ENCODE measurements around the gene POC1A. TPM values are rescaled to one million over a fixed set of nuclear protein-coding genes. Genes with fewer than 3 reads are reported as not detected.

POC1A gene
- total RNA-seq, 1 experiment from 2014 or later: 29.0 TPM

DNA sequence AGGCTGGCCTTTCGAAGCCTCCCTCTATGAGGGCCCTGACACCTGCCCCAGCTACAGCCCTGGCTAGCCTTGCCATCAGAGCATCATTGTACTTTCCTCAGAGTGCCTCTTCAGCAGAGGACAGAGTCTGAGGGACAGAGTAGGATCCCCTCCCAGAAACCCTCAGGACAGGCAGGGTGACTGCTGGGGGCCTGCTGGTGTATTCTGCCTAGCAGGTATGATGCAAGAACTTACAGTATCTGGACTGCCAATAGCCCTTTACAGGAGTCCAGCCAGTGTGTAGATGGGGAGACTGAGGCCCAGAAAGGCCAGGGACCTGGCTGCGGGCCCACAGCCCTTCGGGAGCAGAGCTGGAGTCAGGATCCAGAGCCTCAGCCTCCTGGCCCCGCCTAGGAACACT, 116.9 kb downstream of the POC1A start:
- no peak overlapping the region for H2BK12ac ChIP-seq (ENCODE audit: insufficient read length, low read depth, low read length)
- no CpG with 5 or more reads among the region's 4 CpGs for WGBS (ENCODE audit: extremely low coverage, insufficient read length, low lambda C conversion rate)
- H3K4ac ChIP-seq (ENCODE audit: low read depth, low read length): no peak overlapping the region; the same call in 1 of the 2 replicates
- no peak for DNase-seq
- H3T11ph ChIP-seq (ENCODE audit: low read length): no peak overlapping the region
- no peak overlapping the region for H3K56ac ChIP-seq (ENCODE audit: insufficient read length, low read depth, low read length)
- no peak overlapping the region for H4K8ac ChIP-seq (replicated peaks; ENCODE audit: insufficient read length, low read depth, low read length)
- H3K9me3 ChIP-seq (ENCODE audit: control insufficient read depth, low read depth, low read length): no peaks in the 10 kb centered on the region
- H3K27ac Mint-ChIP-seq: no peak overlapping the region
- no peaks in the 10 kb centered on the region for H3K27me3 ChIP-seq (ENCODE audit: insufficient read depth, low read length)
- H3K4me1 Mint-ChIP-seq: peaks cover 0 to 10% of the 10 kb centered on the region in 2 experiments; a peak in 2 of 4 replicates
- H2BK15ac ChIP-seq (ENCODE audit: low read depth, low read length): no peak overlapping the region
- no peak overlapping the region for H2AFZ ChIP-seq (ENCODE audit: low read length)
- H3K9me3 Mint-ChIP-seq: no peaks in the 10 kb centered on the region
- no peaks in the 10 kb centered on the region for H3K79me2 ChIP-seq (ENCODE audit: insufficient read depth, low read length)
- H3K23ac ChIP-seq (ENCODE audit: insufficient read length, low read depth, low read length): no peak overlapping the region
- no peak overlapping the region for H3K14ac ChIP-seq (ENCODE audit: insufficient read depth, low read length)
- H3K23me2 ChIP-seq (ENCODE audit: insufficient read length, low read depth, low read length, poor library complexity, severe bottlenecking): no peaks in the 10 kb centered on the region
- H3K4me1 ChIP-seq (ENCODE audit: insufficient read depth, low read length): no peaks in the 10 kb centered on the region
- H4K91ac ChIP-seq (ENCODE audit: insufficient read length, low read depth, low read length): no peak overlapping the region
- H3K9ac ChIP-seq (ENCODE audit: extremely low read depth, insufficient read length, low read length): no peak overlapping the region
- H3K4me3 Mint-ChIP-seq: no peak overlapping the region
- no peaks in the 10 kb centered on the region; the same call in 1 of the 2 replicates for H3K27me3 Mint-ChIP-seq (ENCODE audit: low read depth)
- TF ChIP-seq, protein P1, sequence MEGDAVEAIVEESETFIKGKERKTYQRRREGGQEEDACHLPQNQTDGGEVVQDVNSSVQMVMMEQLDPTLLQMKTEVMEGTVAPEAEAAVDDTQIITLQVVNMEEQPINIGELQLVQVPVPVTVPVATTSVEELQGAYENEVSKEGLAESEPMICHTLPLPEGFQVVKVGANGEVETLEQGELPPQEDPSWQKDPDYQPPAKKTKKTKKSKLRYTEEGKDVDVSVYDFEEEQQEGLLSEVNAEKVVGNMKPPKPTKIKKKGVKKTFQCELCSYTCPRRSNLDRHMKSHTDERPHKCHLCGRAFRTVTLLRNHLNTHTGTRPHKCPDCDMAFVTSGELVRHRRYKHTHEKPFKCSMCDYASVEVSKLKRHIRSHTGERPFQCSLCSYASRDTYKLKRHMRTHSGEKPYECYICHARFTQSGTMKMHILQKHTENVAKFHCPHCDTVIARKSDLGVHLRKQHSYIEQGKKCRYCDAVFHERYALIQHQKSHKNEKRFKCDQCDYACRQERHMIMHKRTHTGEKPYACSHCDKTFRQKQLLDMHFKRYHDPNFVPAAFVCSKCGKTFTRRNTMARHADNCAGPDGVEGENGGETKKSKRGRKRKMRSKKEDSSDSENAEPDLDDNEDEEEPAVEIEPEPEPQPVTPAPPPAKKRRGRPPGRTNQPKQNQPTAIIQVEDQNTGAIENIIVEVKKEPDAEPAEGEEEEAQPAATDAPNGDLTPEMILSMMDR (conservative IDR thresholded peaks at IDR 0.05): no peak
- no peak overlapping the region for H2BK5ac ChIP-seq (ENCODE audit: insufficient read length, low read length)
- no peak overlapping the region for H2BK120ac ChIP-seq (ENCODE audit: low read depth, low read length, poor library complexity, severe bottlenecking)
- H3K27ac ChIP-seq (ENCODE audit: insufficient read length, low read depth, low read length): no peak overlapping the region
- no peak overlapping the region for H2BK20ac ChIP-seq (ENCODE audit: low read depth, low read length, poor library complexity, severe bottlenecking)
- H3K79me1 ChIP-seq (ENCODE audit: insufficient read depth, low read depth, low read length, poor library complexity, severe bottlenecking): no peaks in the 10 kb centered on the region
- no peak overlapping the region for H4K5ac ChIP-seq (ENCODE audit: insufficient read length, low read depth, low read length)
- no peak overlapping the region for H2AK5ac ChIP-seq (ENCODE audit: insufficient read length, low read length)
- no peak overlapping the region for H3K4me2 ChIP-seq (ENCODE audit: insufficient read depth, insufficient read length, low read length)
- no peaks in the 10 kb centered on the region for H4K20me1 ChIP-seq (ENCODE audit: control insufficient read depth, insufficient read depth, insufficient read length)
- no peak overlapping the region for H3K18ac ChIP-seq (ENCODE audit: insufficient read length, low read depth, low read length)
- no peaks in the 10 kb centered on the region for H3K36me3 Mint-ChIP-seq (ENCODE audit: insufficient read depth in 1 of 3, low read depth in 3 of 3)

Data from H9 (cell line).